HG03342 (cell line): Measurements from ENCODE around the gene MYO9A.
"Not testable (repeated sequence)": the region's sequence is repeated elsewhere in the genome, so short reads cannot be mapped to it uniquely, and the experiment has no call there.

Source experiments
- ATAC-seq: cut with Tn5 transposase; IDR thresholded peaks from one replicate; pipeline ENCODE4 v1.9.1; 2021; ENCODE audit warnings: mild to moderate bottlenecking, moderate library complexity; ENCODE audit not compliant: unreplicated experiment

The MYO9A gene

DNA sequence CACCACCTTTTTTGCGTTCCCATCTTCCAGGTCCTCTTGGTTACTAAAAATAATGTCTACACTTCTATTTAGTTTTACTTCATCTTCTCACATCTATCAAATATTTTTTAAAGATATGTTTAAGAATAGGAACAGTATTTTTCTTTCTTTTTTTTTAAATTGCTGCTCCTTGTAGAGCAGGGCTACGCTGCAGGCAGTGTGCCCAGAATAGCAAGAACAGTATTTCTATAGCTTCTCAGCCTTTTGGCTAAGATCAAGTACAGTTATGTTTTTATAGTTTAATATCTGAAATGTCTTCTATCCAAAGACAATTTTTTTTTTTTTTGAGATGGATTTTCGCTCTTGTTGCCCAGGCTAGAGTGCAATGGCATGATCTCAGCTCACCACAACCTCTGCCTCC, 73.0 kb downstream of the MYO9A start:
- no peak for ATAC-seq

DNA sequence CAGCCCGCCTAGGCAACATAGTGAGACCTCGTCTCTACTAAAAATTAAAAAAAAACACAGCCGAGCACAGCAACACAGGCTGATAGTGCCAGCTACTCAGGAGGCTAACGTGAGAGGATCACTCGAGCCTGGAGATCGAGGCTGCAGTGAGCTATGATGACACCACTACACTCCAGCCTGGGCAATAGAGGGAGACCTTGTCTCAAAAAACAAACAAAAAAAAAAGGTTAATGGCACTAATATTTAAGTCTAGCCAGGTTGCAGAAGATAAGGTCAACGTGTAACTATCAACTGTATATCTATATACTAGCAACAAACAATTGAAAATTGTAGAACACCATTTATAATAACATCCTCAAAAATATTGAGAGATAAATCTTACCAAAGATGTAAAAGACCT, 75.1 kb downstream of the MYO9A start:
- ATAC-seq: no peak

DNA sequence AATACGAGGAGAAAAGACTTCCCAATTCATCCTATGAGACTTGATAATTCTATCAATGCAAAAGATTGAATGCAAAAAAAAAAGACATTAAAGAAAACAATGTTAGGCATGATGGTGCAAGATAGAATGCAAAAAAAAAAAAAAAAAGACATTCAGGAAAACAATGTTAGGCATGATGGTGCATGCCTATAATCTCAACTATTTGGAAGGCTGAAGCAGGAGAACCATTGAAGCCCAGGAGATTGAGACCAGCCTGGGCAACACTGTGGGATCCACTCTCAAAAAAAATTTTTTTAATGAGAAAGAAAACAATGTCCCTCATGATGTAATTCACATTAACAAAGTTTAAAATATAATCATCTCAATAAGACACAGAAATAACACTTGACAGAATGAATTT, 75.9 kb downstream of the MYO9A start:
- no peak for ATAC-seq

DNA sequence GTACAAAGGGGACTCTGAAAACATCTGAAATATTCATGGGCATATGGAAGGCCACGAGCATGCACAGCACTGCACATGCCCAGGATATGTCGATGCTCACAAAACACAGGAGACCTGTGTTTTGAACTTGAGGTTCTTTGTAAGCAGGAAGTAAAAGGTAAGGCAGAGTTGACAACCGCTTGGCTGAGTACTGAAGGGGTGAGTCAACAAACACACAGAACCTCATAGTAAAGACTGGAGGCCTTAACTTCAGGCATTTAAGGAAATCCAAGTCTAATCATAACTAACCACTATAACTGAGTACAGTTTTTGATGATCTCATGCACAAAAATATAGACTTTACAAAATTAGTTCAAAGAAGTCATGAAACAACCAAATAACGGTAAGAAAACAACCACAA, 80.6 kb downstream of the MYO9A start:
- ATAC-seq: no peak

DNA sequence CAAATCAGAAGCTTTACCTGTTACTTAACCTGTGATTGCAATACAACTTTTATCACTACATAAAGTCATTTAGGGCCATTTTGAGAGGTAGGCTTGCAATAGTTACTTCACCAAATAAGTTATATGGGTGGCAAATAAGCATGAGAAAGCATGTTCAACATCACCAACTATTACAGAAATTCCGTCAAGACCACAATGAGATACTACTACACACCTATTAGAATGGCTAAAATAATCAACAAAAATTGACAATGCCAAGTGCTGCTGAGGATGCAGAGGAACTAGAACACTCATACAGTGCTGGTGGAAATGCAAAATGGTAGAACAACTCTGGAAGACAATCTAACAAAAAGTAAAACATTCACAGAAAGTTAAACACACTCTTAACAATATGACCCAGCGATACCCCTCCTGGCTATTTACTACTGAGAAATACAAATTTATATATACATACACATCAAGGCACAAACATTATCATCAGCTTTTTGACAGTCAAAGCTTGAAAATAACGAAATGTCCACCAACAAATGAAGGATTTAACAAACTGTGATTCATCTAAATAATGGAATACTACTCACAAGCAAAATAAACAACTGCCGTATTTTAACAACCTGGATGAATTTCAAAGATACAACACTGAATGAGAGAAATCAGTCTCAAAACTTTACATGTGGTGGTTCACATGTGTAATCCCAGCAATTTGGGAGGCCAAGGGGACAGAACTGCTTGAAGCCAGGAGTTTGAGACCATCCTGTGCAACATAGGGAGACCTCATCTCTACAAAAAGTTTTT, 82.9 kb downstream of the MYO9A start:
- ATAC-seq: no peak

DNA sequence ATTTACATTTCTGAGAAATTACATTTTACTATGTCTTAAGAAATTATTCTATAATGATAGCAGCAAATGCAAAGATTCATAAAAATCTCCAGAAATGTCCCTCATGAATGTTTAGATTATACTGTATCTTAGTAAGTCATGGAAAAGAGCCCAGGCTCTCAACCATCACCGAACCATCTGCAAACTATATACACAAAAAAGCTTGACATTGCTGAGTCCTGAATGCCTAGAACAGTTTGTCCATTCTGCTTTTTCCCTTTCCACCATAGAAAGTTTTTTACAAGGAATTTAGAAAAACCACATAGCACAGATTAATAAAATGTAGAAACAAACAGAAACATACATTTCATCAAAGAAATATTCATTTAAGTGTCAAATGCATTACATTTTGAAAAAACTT, 83.6 kb downstream of the MYO9A start:
- no peak for ATAC-seq

DNA sequence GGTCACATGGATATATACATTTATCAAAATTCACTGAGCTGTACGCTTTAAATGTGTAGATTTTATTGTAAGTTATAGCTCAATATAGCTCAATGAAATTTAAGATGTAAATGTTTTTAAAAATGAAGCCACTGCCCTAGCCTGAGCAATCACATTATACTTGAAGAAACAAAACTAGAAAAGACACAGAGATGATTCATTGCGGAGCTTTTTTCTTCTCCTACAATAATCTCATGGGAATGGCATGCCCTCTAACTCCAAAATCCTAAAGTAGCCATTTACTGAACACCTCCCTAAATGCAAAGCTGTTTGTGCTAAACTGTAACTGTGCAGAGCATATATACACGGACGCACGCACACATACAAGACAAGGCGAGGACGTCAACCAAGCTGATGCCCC, 84.2 kb downstream of the MYO9A start:
- ATAC-seq: no peak

DNA sequence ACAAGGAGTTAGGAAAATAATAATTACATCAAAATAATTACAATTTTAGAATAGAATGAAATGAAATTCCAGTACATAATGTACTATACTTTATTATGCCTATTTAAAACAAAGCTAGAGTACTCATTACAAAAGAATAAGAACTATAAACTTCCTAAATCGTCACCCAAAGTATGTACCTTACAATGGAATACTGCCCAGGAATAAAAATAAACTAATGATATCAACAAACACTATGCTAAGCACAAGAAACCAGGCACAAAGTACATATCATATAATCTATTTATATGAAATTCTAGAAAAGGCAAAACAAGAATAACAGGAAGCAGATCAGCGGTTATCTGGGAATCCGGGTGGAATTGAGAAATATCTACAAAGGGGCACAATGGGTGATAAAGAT, 84.7 kb downstream of the MYO9A start:
- ATAC-seq: no peak

DNA sequence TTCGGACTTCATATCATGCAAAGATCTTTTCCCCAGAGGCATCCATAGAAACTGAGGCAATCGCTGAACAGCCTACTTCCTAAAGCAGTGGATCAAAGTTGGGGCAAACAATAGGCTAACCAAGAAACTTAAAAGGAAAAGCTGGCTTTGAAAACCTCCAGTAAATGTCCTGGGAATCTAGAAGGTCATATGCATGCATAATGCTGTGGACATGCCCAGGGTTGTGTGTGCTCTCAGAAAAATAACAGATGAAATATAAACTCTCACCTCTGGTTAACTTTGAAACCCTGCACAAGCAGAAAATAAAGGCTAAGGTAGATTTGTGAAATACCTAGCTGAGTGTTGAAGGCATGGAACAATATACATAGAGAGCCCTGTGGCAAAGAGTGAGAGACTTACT, 96.3 kb downstream of the MYO9A start:
- ATAC-seq: no peak

DNA sequence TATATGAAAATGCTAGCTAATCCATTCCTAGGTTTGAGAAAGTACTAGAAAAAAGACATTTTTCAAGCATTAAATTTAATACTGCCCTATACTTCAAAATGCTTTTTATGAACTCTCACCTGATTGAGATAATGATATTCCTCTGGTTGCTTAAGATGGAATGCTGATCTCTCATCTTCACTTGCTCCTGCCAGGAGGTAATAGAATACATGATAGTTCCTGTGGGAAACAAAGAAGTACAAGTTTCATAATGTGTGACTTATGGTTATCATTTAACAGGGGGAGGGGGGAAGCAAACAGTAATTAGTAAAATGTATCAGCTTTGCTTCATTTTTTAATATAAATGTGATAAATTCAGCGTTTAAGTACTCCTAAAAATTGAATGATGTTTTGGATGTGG, 97.2 kb downstream of the MYO9A start:
- ATAC-seq: no peak

DNA sequence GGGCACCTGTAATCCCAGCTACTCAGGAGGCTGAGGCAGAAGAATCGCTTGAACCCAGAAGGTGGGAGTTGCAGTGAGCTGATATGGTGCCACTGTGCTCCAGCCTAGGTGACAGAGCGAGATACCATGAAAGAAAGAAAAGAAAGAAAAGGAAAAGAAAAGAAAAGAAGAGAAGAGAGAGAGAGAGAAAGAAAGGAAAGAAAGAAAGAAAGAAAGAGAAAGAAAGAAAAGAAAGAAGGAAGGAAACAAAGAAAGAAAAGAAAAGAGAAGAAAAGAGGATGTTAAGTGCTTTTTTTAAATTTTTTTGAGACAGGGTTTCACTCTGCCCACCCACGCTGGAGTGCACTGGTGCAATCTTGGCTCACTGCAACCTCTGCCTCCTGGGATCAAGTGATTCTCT, 103.4 kb downstream of the MYO9A start:
- ATAC-seq: not testable (repeated sequence)

DNA sequence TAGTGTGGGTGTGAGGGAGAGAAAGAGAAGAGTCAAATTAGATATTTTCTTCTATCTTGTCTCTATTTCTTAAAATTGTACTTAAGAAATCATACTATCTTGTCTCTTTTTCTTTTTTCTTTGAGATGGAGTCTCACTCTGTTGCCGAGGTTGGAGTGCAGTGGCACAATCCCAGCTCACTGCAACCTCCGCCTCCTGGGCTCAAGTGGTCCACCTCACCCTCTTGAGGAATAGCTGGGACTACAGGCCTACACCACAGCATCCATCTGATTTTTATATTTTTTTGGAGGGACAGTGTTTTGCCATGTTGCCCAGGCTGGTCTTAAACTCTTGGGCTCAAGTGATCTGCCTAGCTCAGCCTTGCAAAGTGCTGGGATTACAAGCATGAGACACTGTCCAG, 104.2 kb downstream of the MYO9A start:
- ATAC-seq: no peak

DNA sequence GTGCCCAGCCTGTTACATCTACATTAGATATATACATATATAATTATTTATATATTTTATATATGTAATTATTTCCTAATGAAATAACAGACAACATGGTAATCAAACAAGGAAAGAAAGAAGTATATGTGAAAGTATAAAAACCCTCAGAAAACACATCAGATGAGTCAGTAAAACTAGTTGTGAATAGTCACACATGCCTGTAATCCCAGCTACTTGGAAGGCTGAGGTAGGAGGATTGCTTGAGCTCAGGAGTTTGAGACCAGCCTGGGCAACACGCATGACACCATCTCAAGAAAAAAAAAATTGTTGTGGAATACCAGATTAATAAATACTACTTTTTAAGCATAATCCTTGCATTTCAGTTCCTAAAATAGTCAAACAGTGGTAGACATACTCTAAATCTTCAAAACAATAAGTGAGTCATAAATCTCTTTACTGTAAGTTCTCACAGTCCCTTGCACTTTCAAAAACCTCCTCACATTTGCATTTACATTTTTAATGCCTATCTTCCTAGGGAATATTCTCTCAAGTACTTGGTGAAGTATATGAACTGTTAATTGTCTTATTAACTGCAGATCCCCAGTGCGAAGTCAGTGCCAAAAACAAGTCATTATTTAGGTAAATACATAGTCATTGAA, 106.5 kb downstream of the MYO9A start:
- ATAC-seq: no peak

DNA sequence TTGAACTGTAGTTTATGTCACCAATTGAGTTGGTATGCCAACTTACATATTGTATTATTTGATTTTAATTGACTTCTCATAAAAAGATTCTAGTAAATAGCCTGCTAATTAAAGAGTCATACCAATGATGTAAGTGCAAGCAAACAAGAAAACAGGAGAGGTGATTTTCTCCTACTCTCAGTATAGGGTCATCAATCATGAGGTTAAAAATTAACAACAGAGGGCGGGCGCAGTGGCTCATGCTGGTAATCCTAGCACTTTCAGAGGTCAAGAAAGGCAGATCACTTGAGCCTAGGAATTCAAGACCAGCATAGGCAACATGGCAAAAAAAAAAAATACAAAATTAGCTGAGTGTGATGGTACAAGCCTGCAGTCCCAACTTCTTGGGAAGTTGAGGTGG, 108.7 kb downstream of the MYO9A start:
- no peak for ATAC-seq

DNA sequence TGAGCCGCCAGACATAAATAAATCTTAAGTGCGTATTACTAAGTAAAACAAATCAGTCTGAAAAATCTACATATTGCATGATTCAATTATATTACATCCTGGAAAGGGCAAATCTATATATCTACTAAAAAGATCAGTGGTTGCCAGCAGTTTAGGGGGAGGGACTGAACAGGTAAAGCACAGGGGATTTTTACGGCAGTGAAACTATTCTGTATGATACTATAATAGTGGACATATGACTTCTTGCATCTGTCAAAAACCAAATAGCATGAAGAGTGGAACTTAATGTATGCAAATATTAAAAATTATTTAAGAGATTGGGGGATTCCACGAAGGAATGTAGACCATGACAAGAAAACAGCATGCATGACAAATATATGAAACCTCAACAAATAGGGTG, 111.6 kb downstream of the MYO9A start:
- ATAC-seq: no peak

DNA sequence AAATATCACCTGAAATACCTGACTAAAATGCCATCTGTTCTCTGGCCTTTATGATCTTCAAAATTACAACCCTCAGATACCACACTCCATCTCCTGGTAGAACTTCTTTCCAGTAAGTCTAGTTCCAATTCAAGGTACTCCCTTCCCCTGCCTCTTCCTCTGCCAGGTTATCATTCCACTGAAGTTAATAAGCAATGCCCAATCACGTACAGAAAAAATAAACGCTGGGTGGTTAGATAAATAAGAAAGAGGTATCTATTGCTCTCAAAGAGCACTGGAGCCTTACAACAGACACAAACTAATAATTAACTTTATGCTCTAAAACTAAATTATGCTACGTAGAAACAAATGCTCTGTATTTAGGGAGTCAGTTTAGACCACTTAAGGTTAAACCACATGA, 112.5 kb downstream of the MYO9A start:
- no peak for ATAC-seq

DNA sequence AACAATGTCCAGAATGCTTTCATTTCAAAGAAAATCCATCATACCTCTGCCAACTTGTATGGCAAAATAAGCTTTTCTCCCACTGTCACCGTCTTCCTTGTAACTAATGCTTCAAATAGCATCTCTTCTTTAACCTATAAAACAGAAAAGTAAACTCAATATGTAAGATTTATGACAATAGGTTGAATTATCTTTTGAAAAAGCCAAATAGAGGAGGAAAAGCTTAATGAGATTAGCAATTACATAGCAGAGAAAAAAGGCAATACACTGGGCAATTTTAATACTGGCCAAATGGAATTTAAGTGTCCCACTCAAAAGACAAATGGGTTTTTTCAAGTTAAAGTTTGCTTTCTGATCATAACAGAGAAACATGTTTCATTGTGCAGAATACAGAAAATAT, 118.1 kb downstream of the MYO9A start:
- ATAC-seq: no peak

DNA sequence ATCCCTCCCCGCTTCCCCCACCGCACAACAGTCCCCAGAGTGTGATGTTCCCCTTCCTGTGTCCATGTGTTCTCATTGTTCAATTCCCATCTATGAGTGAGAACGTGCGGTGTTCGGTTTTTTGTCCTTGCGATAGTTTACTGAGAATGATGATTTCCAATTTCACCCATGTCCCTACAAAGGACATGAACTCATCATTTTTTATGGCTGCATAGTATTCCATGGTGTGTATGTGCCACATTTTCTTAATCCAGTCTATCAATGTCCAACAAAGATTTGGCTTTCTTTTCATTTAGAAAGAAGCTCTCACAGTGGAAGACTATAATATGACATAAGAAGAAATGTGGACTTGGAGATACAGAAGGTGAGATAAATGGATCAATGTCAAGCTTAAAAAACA, 119.2 kb downstream of the MYO9A start:
- ATAC-seq: not testable (repeated sequence)

DNA sequence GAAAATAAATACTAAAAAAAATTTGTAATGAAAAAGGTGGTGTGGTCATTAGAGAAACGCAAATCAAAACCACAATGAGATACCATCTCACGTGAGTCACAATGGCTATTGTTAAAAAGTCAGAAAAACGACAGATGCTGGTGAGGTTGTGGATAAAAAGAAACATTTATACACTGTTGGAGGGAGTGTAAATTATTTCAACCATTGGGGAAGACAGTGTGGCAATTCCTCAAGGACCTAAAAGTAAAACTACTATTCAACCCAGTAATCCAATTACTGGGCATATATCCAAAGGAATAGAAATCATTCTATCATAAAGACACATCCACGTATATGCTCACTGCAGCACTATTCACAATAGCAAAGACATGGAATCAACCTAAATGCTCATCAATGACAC, 120.3 kb downstream of the MYO9A start:
- ATAC-seq: no peak

DNA sequence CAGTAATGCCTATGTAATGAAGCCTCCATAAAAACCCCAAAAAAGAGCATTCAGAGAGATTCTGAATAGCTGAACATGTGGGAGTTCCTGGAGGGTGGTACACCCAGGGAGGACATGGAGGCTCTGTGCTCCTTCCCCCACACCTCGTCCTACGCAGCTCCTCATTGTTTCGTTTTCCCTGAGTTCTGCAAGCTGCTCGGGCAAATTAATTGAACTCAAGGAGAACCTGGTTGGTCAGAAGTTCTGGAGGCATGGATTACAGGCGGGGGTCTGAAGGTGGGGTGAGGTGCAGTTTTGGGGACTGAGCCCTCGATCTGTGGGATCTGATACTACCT, 142.2 kb downstream of the MYO9A start:
- no peak for ATAC-seq

DNA sequence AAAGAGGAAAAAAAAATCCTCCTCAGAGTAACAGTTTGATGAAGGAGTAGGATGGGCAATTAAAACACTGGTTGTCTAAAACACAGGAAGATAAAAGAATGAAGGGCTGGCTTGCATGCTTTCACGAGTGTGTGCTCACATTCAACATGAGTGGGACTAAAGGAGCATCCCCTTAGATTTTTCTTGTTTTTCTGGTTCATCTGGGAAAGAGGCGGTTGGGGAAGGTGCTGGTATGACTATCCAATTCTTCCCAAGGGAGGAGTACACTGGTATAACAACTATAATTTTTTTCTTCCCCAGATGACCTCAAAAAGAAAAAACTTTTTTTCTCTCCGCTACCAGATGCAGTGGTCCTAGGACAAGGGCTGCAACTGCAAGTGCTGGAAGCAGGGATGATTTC, 143.7 kb downstream of the MYO9A start:
- no peak for ATAC-seq

DNA sequence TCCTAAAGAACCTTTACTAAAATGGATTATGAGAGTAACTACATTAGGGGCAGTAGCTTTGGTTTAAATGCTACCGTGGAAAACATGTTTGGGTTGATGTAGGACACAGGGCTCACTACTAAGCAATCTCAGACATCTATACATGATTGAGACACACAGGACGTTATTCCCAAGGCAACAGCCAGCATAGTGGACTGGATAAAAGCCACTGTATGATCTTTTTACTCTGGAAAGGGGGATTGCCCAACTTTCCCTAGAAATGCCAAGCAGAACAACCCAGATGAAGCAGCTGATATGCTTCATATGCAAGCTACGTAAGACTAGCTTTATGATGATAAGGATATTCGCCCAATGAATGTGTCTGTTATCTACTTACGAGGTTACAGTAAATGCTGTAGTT, 144.6 kb downstream of the MYO9A start:
- no peak for ATAC-seq

DNA sequence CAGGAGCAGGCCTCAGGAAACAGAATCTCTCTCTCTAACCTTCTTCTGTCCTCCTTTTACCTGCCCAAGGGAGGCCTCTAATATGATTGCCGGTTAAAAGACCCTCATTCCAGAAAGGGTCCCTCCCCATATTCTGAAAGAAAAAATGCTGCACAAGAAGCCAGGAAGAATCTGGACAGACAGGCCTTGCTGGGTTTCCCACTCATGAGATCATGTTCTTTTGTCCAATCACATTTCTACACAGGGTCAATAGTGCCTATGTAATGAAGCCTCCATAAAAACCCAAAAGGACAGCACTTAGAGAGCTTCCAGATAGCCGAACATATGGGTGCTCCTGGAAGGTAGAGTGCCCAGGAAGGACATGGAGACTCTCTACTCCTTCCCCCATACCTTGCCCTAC, 146.0 kb downstream of the MYO9A start:
- no peak for ATAC-seq
